ENCODE results near the gene ERF. TPM values are rescaled to one million over a fixed set of nuclear protein-coding genes. Genes with fewer than 3 reads are reported as not detected.

Gene ERF
- total RNA-seq, 1 experiment from 2014 or later = 79.1 TPM

GRCh38 chr19:42254089-42254849, 659 bp downstream of the ERF start:
- no peaks in the 10 kb centered on the region for H3K27me3 ChIP-seq (ENCODE audit: insufficient read depth, low read depth)
- CTCF ChIA-PET = no interaction called here
- peak overlapping the region; percentile 98 for H3K4me3 ChIP-seq
- H3K79me2 ChIP-seq (ENCODE audit: low read depth) = peaks cover 35% of the 10 kb centered on the region
- no peak for TF ChIP-seq CTCF (conservative IDR thresholded peaks at IDR 0.05)
- TF ChIP-seq EZH2 (IDR thresholded peaks at IDR 0.05; ENCODE audit: low read depth) = no peak
- H3K4me2 ChIP-seq = peak overlapping the region; percentile 95
- BruUV-seq (replicated peaks) = TSS peak; percentile 39
- no peaks in the 10 kb centered on the region for H3K36me3 ChIP-seq (ENCODE audit: low read depth)
- H3K9me3 ChIP-seq (ENCODE audit: insufficient read depth, low read depth) = no peaks in the 10 kb centered on the region
- intact Hi-C loops (cut with micrococcal nuclease; ENCODE audit: unreplicated experiment) = no loop called here
- H3K9me2 ChIP-seq (ENCODE audit: insufficient read depth) = no peaks in the 10 kb centered on the region
- H4K20me1 ChIP-seq (ENCODE audit: insufficient read depth) = peaks cover 14% of the 10 kb centered on the region; the same call in 1 of the 2 replicates
- DNase-seq = peak in 1 of 2 experiments; percentile 63
- 0 out of 2 replicates have a peak overlapping the region, but pooled peaks have one; percentile 13 for H3K27ac ChIP-seq
- POLR2A ChIA-PET (ENCODE audit: unreplicated experiment) = no interaction called here
- H2AFZ ChIP-seq = peak overlapping the region; percentile 72
- H3F3A ChIP-seq (ENCODE audit: insufficient read depth, low read depth) = peaks cover 20% of the 10 kb centered on the region
- H3K4me1 ChIP-seq (replicated peaks; ENCODE audit: insufficient read depth) = peaks cover 13% of the 10 kb centered on the region

- no peak for TF ChIP-seq EZH2 (IDR thresholded peaks at IDR 0.05; ENCODE audit: low read depth)
- no peak for TF ChIP-seq CTCF (conservative IDR thresholded peaks at IDR 0.05)
- H3F3A ChIP-seq (ENCODE audit: insufficient read depth, low read depth) = peaks cover 13% of the 10 kb centered on the region
- peaks cover 13% of the 10 kb centered on the region for H3K4me1 ChIP-seq (replicated peaks; ENCODE audit: insufficient read depth)
- BruUV-seq (replicated peaks) = no TSS peak
- peak overlapping the region; percentile 95 for H3K4me2 ChIP-seq
- no peaks in the 10 kb centered on the region for H3K9me2 ChIP-seq (ENCODE audit: insufficient read depth)
- H4K20me1 ChIP-seq (ENCODE audit: insufficient read depth) = peaks cover 14% of the 10 kb centered on the region; the same call in 1 of the 2 replicates
- peak; percentile 38 to 64 for DNase-seq
- H3K36me3 ChIP-seq (ENCODE audit: low read depth) = no peaks in the 10 kb centered on the region
- H3K4me3 ChIP-seq = peak overlapping the region; percentile 98
- no peaks in the 10 kb centered on the region for H3K9me3 ChIP-seq (ENCODE audit: insufficient read depth, low read depth)
- 0 out of 2 replicates have a peak overlapping the region, but pooled peaks have one; percentile 13 for H3K27ac ChIP-seq
- intact Hi-C loops (cut with micrococcal nuclease; ENCODE audit: unreplicated experiment) = loop anchor here (1.0 kb wide), 1 partner anchor 9 kb away; no protein-coding TSS in a partner anchor
- H3K27me3 ChIP-seq (ENCODE audit: insufficient read depth, low read depth) = no peaks in the 10 kb centered on the region
- ChIA-PET POLR2A (ENCODE audit: unreplicated experiment) (no interaction called here), CTCF (no interaction called here)
- H2AFZ ChIP-seq = peak overlapping the region; percentile 72
- H3K79me2 ChIP-seq (ENCODE audit: low read depth) = peaks cover 35% of the 10 kb centered on the region
Observed at GRCh38 chr19:42253245-42254088, 1.5 kb downstream of the ERF start.

- no peak for DNase-seq
- Histone ChIP-seq H3K4me2 (peak overlapping the region; percentile 81), H3F3A (ENCODE audit: insufficient read depth, low read depth) (peaks cover 13% of the 10 kb centered on the region), H3K4me1 (replicated peaks; ENCODE audit: insufficient read depth) (peaks cover 6% of the 10 kb centered on the region), H3K79me2 (ENCODE audit: low read depth) (peaks cover 35% of the 10 kb centered on the region), H4K20me1 (ENCODE audit: insufficient read depth) (peaks cover 14% of the 10 kb centered on the region; the same call in 1 of the 2 replicates), H3K27ac (no peak overlapping the region), H3K27me3 (ENCODE audit: insufficient read depth, low read depth) (no peaks in the 10 kb centered on the region), H3K9me2 (ENCODE audit: insufficient read depth) (no peaks in the 10 kb centered on the region), H2AFZ (peak overlapping the region; percentile 70), H3K4me3 (peak overlapping the region; percentile 83), H3K36me3 (ENCODE audit: low read depth) (no peaks in the 10 kb centered on the region), H3K9me3 (ENCODE audit: insufficient read depth, low read depth) (no peaks in the 10 kb centered on the region)
- TF ChIP-seq EZH2 (IDR thresholded peaks at IDR 0.05; ENCODE audit: low read depth) = no peak
- TF ChIP-seq CTCF (conservative IDR thresholded peaks at IDR 0.05) = no peak
- BruUV-seq (replicated peaks) = TSS peak; percentile 43
- intact Hi-C loops (cut with micrococcal nuclease; ENCODE audit: unreplicated experiment) = loop anchor here (1.0 kb wide), 1 partner anchor 8 kb away; no protein-coding TSS in a partner anchor
- POLR2A ChIA-PET (ENCODE audit: unreplicated experiment) = no interaction called here
- CTCF ChIA-PET = no interaction called here
Observed at GRCh38 chr19:42252365-42253244, 2.3 kb downstream of the ERF start.

All from PC-9 (cell line).